NT2/D1 (cell line): ENCODE results near the gene BRDT.

Experiments
- DNase-seq: peaks from one replicate; pipeline ENCODE4 v3.0.0-alpha.2; 2011; ENCODE audit warnings: low read depth, low spot score
- H3K27me3 ChIP-seq: 2 replicates; pipeline ENCODE4 v1.6.0; 2011; ENCODE audit warnings: mild to moderate bottlenecking; ENCODE audit not compliant: insufficient read length, insufficient read depth
- H3K36me3 ChIP-seq: 2 replicates; pipeline ENCODE4 v1.6.1; 2011; ENCODE audit warnings: mild to moderate bottlenecking, low read length, mixed read lengths; ENCODE audit not compliant: insufficient read depth, insufficient read length
- H3K4me1 ChIP-seq: 2 replicates; pipeline ENCODE4 v1.5.1; 2011; ENCODE audit not compliant: insufficient read depth, insufficient read length
- H3K4me3 ChIP-seq: 2 replicates; pipeline ENCODE4 v1.5.1; 2011; ENCODE audit warnings: low read depth; ENCODE audit not compliant: insufficient read length
- H3K9ac ChIP-seq: 2 replicates; pipeline ENCODE4 v1.6.0; 2011; ENCODE audit warnings: low read depth; ENCODE audit not compliant: insufficient read length
- H3K9me3 ChIP-seq: 2 replicates; pipeline ENCODE4 v1.5.1; 2011; ENCODE audit warnings: mild to moderate bottlenecking, low read length; ENCODE audit not compliant: insufficient read depth
- SUZ12 ChIP-seq: IDR thresholded peaks from 2 replicates; pipeline ENCODE4 v1.6.1; 2011; ENCODE audit not compliant: insufficient read length, insufficient read depth; ENCODE audit errors: extremely low read depth
- YY1 ChIP-seq: IDR thresholded peaks from 2 replicates; pipeline ENCODE4 v1.6.1; 2011; ENCODE audit not compliant: insufficient read length, insufficient read depth
- ZNF274 ChIP-seq: IDR thresholded peaks from 2 replicates; pipeline ENCODE4 v1.6.1; 2011; ENCODE audit warnings: mild to moderate bottlenecking, low read depth, low read length

Gene BRDT

DNA sequence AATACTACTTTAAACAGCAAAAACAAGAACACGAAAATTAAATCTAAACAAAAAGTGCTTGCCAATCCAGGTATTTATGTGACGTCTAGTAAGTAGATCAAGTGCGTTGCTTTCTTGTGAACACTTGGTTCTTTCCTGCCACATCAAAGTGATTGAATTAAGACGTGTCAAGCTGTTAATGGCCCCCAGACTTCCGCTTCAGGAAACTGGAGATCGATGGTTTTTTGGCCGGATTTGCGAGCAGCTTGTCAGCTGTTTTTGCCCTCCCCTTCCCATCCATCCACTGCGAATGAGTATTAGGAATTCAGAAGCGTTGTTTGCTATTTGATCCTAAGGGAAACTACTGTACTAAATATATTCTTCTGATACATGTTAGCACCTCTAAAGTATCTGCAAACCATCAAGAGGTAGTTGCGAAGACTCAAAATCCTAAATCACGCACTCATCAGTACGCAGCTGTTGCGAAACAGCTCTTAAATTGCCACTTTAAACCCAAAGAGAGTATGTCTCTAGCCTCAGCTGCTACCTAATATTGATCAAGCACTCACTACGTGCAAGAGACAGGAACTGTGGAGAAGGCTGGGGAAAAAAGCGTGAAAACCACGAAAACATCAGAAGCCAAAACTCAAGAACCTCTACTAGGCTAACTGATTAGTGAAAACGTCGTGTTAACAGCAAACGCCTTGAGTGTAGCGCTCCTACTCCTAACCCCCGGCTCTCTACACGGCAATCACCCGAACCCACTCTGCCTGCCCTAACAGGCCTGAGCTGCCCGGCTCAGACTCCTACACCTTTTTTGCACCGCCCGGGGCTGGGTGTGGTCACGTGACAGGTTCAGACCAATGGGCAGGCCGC, 473 bp upstream of the BRDT start:
- Histone ChIP-seq H3K9ac (no peak overlapping the region), H3K4me3 (no peak overlapping the region), H3K9me3 (no peaks in the 10 kb centered on the region), H3K4me1 (no peaks in the 10 kb centered on the region), H3K27me3 (no peaks in the 10 kb centered on the region), H3K36me3 (no peaks in the 10 kb centered on the region)
- TF ChIP-seq ZNF274 (no peak), SUZ12 (no peak), YY1 (no peak)
- no peak for DNase-seq

DNA sequence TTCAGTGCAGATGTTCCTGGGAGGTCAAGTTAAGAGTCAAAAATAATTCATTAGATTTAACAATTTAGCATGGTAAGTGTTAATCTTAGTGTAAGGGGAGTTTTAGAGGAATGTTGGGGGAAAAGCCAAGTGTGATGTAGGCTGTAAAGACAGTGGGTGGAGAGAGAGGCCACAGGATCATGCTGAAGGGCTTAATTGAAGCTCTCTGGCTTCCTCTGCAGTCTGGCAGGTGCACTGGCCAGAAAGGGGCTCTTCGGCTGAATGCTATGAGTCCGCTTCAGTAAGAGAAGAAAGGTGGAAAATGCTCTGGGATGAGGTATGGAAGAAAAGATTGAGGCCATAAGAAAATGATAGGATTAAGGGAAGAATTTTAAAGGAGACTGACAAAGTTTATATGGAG, 3.0 kb downstream of the BRDT start:
- TF ChIP-seq ZNF274 (no peak), SUZ12 (no peak), YY1 (no peak)
- Histone ChIP-seq H3K27me3 (no peaks in the 10 kb centered on the region), H3K9ac (no peak overlapping the region), H3K4me3 (no peak overlapping the region), H3K9me3 (no peaks in the 10 kb centered on the region), H3K4me1 (no peaks in the 10 kb centered on the region), H3K36me3 (no peaks in the 10 kb centered on the region)
- DNase-seq: no peak

DNA sequence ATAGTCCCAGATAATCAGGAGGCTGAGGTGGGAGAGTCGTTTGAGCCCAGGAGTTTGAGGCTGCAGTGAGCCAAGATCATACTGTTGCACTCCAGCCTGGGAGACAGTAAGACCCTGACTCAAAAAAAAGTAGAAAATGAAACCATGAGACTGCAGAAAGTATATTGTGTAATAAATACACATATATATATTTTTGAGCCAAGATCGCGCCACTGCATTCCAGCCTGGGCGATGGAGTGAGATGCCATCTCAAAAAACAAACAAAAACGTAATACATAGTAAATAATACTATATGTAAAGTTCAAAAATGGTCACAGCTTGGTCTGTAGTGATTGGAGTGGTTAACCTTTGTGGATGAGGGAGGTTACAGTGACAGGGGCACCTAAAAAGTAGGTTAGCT, 9.7 kb downstream of the BRDT start:
- TF ChIP-seq YY1 (no peak), SUZ12 (no peak)
- Histone ChIP-seq H3K4me1 (no peaks in the 10 kb centered on the region), H3K9me3 (no peaks in the 10 kb centered on the region), H3K27me3 (no peaks in the 10 kb centered on the region), H3K36me3 (no peaks in the 10 kb centered on the region), H3K4me3 (no peak overlapping the region), H3K9ac (no peak overlapping the region)
- no peak for DNase-seq

DNA sequence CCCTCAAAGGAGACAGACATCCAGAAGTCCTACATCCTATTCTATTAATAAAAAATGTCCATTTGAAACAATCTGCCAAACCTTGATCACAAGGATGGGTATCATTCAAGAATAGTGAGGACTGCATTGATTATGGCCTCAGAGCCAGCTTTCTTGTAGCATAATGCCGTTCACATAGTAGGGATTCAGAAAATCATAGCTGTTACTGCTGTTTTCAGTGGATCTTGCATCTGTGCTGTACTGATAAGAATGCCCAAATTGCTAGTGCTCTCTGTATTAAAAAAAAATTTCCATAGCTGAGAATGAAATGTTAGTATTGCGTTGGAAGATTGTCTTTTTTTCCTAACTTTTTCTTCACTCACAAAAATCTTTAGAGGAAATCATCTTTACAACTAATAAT, 19.1 kb downstream of the BRDT start:
- no peaks in the 10 kb centered on the region for H3K36me3 ChIP-seq
- H3K27me3 ChIP-seq: no peaks in the 10 kb centered on the region
- H3K4me1 ChIP-seq: no peaks in the 10 kb centered on the region
- peaks cover 3% of the 10 kb centered on the region; the same call in 1 of the 2 replicates for H3K9me3 ChIP-seq
- H3K4me3 ChIP-seq: no peak overlapping the region
- H3K9ac ChIP-seq: no peak overlapping the region
- TF ChIP-seq YY1 (no peak), ZNF274 (no peak), SUZ12 (no peak)
- DNase-seq: no peak

DNA sequence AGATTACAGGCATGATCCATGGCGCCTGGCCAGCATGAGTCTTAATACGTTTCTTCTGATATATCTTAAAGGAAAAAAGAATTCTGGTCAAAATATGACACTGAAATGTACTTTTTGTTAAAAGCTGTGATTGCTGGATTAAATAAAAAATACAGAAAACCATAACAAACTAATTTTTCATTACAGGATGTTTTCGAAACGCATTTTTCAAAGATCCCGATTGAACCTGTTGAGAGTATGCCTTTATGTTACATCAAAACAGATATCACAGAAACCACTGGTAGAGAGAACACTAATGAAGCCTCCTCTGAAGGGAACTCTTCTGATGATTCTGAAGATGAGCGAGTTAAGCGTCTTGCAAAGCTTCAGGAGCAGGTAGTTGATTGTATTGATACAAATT, 30.2 kb downstream of the BRDT start:
- Histone ChIP-seq H3K4me1 (no peaks in the 10 kb centered on the region), H3K9ac (no peak overlapping the region), H3K9me3 (no peaks in the 10 kb centered on the region), H3K36me3 (no peaks in the 10 kb centered on the region), H3K4me3 (no peak overlapping the region), H3K27me3 (no peaks in the 10 kb centered on the region)
- no peak for DNase-seq
- TF ChIP-seq YY1: no peak
- TF ChIP-seq SUZ12: no peak
- no peak for TF ChIP-seq ZNF274

DNA sequence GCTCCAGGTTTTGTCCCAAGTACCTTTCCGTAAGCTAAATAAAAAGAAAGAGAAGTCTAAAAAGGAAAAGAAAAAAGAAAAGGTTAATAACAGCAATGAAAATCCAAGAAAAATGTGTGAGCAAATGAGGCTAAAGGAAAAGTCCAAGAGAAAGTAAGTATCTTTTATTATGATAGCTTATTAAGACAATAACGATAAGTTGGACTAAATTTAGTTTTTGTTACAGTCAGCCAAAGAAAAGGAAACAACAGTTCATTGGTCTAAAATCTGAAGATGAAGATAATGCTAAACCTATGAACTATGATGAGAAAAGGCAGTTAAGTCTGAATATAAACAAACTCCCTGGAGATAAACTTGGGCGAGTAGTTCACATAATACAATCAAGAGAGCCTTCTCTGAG, 31.5 kb downstream of the BRDT start:
- H3K4me3 ChIP-seq: no peak overlapping the region
- H3K9ac ChIP-seq: no peak overlapping the region
- H3K27me3 ChIP-seq: no peaks in the 10 kb centered on the region
- no peak for TF ChIP-seq ZNF274
- no peak for TF ChIP-seq YY1
- TF ChIP-seq SUZ12: no peak
- H3K4me1 ChIP-seq: no peaks in the 10 kb centered on the region
- H3K36me3 ChIP-seq: no peaks in the 10 kb centered on the region
- DNase-seq: no peak
- no peaks in the 10 kb centered on the region for H3K9me3 ChIP-seq

DNA sequence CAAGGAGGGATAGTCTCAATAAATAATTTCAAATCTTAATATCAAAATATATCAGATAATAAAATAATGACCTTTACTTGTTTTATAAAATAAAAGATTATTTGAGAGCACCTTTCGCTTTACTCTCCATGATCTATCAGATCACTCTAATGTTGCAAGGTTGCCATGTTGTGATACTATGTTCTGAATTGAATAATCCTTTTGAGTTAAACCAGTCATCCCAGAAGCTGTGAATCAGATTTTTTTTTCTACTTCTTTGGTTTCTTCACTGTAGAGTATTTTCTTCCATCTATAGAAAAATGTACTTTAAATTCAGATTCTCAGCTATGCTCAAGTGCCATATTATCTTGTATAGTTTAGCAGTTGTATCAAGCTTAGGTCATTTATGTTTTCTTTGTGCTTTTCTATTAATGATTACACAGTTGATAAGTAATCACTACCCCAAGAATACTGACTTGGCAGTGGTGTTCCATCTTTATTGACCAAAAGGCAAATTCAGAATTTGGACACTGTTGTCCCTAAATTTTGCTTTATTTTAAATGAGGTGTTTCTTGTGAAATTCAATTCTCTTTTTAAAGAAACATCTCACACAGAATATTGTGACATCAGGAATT, 32.9 kb downstream of the BRDT start:
- Histone ChIP-seq H3K9me3 (no peaks in the 10 kb centered on the region), H3K9ac (no peak overlapping the region), H3K36me3 (no peaks in the 10 kb centered on the region), H3K4me3 (no peak overlapping the region), H3K4me1 (no peaks in the 10 kb centered on the region), H3K27me3 (no peaks in the 10 kb centered on the region)
- no peak for DNase-seq
- TF ChIP-seq SUZ12 (no peak), ZNF274 (no peak), YY1 (no peak)
